ENCODE measurements around the gene SOX18. TPM values are rescaled to one million over a fixed set of nuclear protein-coding genes. Genes with fewer than 3 reads are reported as not detected.

SOX18 gene
- total RNA-seq, 4 donors from 2014 or later, result 7.5 to 16.9 (median 10.6) TPM

- intact Hi-C loops (cut with DNase I), result no loop called here
- H3K9me3 ChIP-seq, result no peaks in the 10 kb centered on the region
- 92 to 95% methylated on average over 18 of the region's 18 CpGs for WGBS, 2 donors
- no peak overlapping the region for H3K4me3 ChIP-seq (replicated peaks in 1 of 3)
- no peaks in the 10 kb centered on the region for H3K4me1 ChIP-seq
- peaks cover 82 to 84% of the 10 kb centered on the region in 2 donors for H3K36me3 ChIP-seq
- H3K27ac ChIP-seq, result no peak overlapping the region
- no peak for DNase-seq
- no peak for TF ChIP-seq POLR2A (IDR thresholded peaks at IDR 0.05)
- TF ChIP-seq CTCF (IDR thresholded peaks at IDR 0.05), result no peak
- no peaks in the 10 kb centered on the region for H3K27me3 ChIP-seq
These were observed 24.2 kb downstream of the SOX18 start for GRCh38 chr20:64025101-64025825.

GRCh38 chr20:64024141-64024990 lies 25.1 kb downstream of the SOX18 start:
- no peak for TF ChIP-seq POLR2A (IDR thresholded peaks at IDR 0.05)
- TF ChIP-seq CTCF (IDR thresholded peaks at IDR 0.05), result no peak
- Histone ChIP-seq H3K4me1 (no peaks in the 10 kb centered on the region), H3K4me3 (replicated peaks in 1 of 3) (no peak overlapping the region), H3K27me3 (no peaks in the 10 kb centered on the region), H3K9me3 (no peaks in the 10 kb centered on the region), H3K27ac (no peak overlapping the region), H3K36me3 (peaks cover 80 to 82% of the 10 kb centered on the region in 2 donors)
- WGBS, 2 donors, result 83 to 85% methylated on average over 11 to 15 of the region's 17 CpGs
- no peak for DNase-seq
- intact Hi-C loops (cut with DNase I), result no loop called here

GRCh38 chr20:64023361-64024140 lies 25.9 kb downstream of the SOX18 start:
- intact Hi-C loops (cut with DNase I), result no loop called here
- H3K27ac ChIP-seq, result no peak overlapping the region
- peaks cover 80 to 82% of the 10 kb centered on the region in 2 donors for H3K36me3 ChIP-seq
- no peaks in the 10 kb centered on the region for H3K9me3 ChIP-seq
- TF ChIP-seq POLR2A (IDR thresholded peaks at IDR 0.05) (no peak), CTCF (IDR thresholded peaks at IDR 0.05) (no peak)
- H3K27me3 ChIP-seq, result no peaks in the 10 kb centered on the region
- no peaks in the 10 kb centered on the region for H3K4me1 ChIP-seq
- no peak overlapping the region for H3K4me3 ChIP-seq (replicated peaks in 1 of 3)
- 88 to 96% methylated on average over 10 of the region's 15 CpGs for WGBS, 2 donors
- DNase-seq, result no peak

- Histone ChIP-seq H3K4me1 (no peaks in the 10 kb centered on the region), H3K36me3 (peaks cover 80 to 81% of the 10 kb centered on the region in 2 donors), H3K27me3 (no peaks in the 10 kb centered on the region), H3K9me3 (no peaks in the 10 kb centered on the region), H3K27ac (no peak overlapping the region), H3K4me3 (replicated peaks in 1 of 3) (no peak overlapping the region)
- 97 to 100% methylated on average over 17 of the region's 17 CpGs for WGBS, 2 donors
- intact Hi-C loops (cut with DNase I), result no loop called here
- TF ChIP-seq POLR2A (IDR thresholded peaks at IDR 0.05) (no peak), CTCF (IDR thresholded peaks at IDR 0.05) (no peak)
- DNase-seq, result no peak
These were observed 26.6 kb downstream of the SOX18 start for GRCh38 chr20:64022671-64023360.

Data from thyroid gland (tissue), 4 donors.